Measurements from ENCODE around the gene NOTUM. TPM values are rescaled to one million over a fixed set of nuclear protein-coding genes. Genes with fewer than 3 reads are reported as not detected.

The NOTUM gene
- total RNA-seq, 2 experiments from 2014 or later: not detected

- no peak for DNase-seq
- Mint-ChIP-seq H3K27me3 (no peaks in the 10 kb centered on the region), H3K4me1 (ENCODE audit: low read depth) (peaks cover 30% of the 10 kb centered on the region), H3K27ac (no peak overlapping the region), H3K4me3 (no peak overlapping the region), H3K9me3 (no peaks in the 10 kb centered on the region), H3K36me3 (ENCODE audit: low read depth) (peaks cover 52% of the 10 kb centered on the region)
- no peak for TF ChIP-seq CTCF (IDR thresholded peaks at IDR 0.05)
- peaks cover 46% of the 10 kb centered on the region for H3K36me3 ChIP-seq (ENCODE audit: insufficient read depth, low read length)
- no peaks in the 10 kb centered on the region for H3K9me3 ChIP-seq (ENCODE audit: control insufficient read depth in 1 of 2, insufficient read depth in 1 of 2, low read length in 2 of 2)
- H3K27ac ChIP-seq (ENCODE audit: low read depth in 1 of 2, low read length in 2 of 2): no peak overlapping the region
- H3K4me3 ChIP-seq (ENCODE audit: low read length): no peak overlapping the region
- CTCF ChIA-PET: no interaction called here
- intact Hi-C loops (cut with DNase I, micrococcal nuclease): no loop called here
- H3K4me1 ChIP-seq (ENCODE audit: insufficient read depth, low read length): peaks cover 57% of the 10 kb centered on the region
- POLR2A ChIA-PET: interaction anchor here (1.2 kb wide), 1 partner anchor 13 kb away, joined by 3 read pairs; the partner anchor contains the start of gene MAFG
- H3K27me3 ChIP-seq (ENCODE audit: control insufficient read depth in 1 of 2, insufficient read depth in 2 of 2, low read length in 2 of 2): no peaks in the 10 kb centered on the region
- no peak for ATAC-seq (ENCODE audit: poor library complexity)
These were observed 46.7 kb downstream of the NOTUM start for GRCh38 chr17:81914103-81914850.

- Mint-ChIP-seq H3K27ac (no peak overlapping the region), H3K27me3 (no peaks in the 10 kb centered on the region), H3K4me3 (peak overlapping the region; percentile 59), H3K36me3 (ENCODE audit: low read depth) (peaks cover 53% of the 10 kb centered on the region), H3K4me1 (ENCODE audit: low read depth) (peaks cover 29% of the 10 kb centered on the region), H3K9me3 (no peaks in the 10 kb centered on the region)
- no peak for TF ChIP-seq CTCF (IDR thresholded peaks at IDR 0.05)
- peaks cover 46% of the 10 kb centered on the region for H3K36me3 ChIP-seq (ENCODE audit: insufficient read depth, low read length)
- ChIA-PET CTCF (interaction anchor here (1.3 kb wide), 1 partner anchor 46 kb away, joined by 4 read pairs; no protein-coding TSS in a partner anchor), POLR2A (interaction anchor here (1.2 kb wide), 1 partner anchor 13 kb away, joined by 3 read pairs; the partner anchor contains the start of gene MAFG)
- intact Hi-C loops (cut with DNase I, micrococcal nuclease): no loop called here
- no peaks in the 10 kb centered on the region for H3K27me3 ChIP-seq (ENCODE audit: control insufficient read depth in 1 of 2, insufficient read depth in 2 of 2, low read length in 2 of 2)
- peaks cover 50% of the 10 kb centered on the region for H3K4me1 ChIP-seq (ENCODE audit: insufficient read depth, low read length)
- ATAC-seq (ENCODE audit: poor library complexity) (no peak), DNase-seq (no peak)
- no peaks in the 10 kb centered on the region for H3K9me3 ChIP-seq (ENCODE audit: control insufficient read depth in 1 of 2, insufficient read depth in 1 of 2, low read length in 2 of 2)
- no peak overlapping the region for H3K4me3 ChIP-seq (ENCODE audit: low read length)
- H3K27ac ChIP-seq (ENCODE audit: low read depth in 1 of 2, low read length in 2 of 2): no peak overlapping the region
These were observed 47.4 kb downstream of the NOTUM start for GRCh38 chr17:81913394-81914102.

- no peak for TF ChIP-seq CTCF (IDR thresholded peaks at IDR 0.05)
- H3K36me3 ChIP-seq (ENCODE audit: insufficient read depth, low read length): peaks cover 46% of the 10 kb centered on the region
- POLR2A ChIA-PET: interaction anchor here (1.2 kb wide), 1 partner anchor 14 kb away, joined by 3 read pairs; the partner anchor contains the start of gene MAFG
- H3K27me3 ChIP-seq (ENCODE audit: control insufficient read depth in 1 of 2, insufficient read depth in 2 of 2, low read length in 2 of 2): no peaks in the 10 kb centered on the region
- Mint-ChIP-seq H3K9me3 (no peaks in the 10 kb centered on the region), H3K4me1 (ENCODE audit: low read depth) (peaks cover 21% of the 10 kb centered on the region), H3K27me3 (no peaks in the 10 kb centered on the region), H3K36me3 (ENCODE audit: low read depth) (peaks cover 50% of the 10 kb centered on the region), H3K27ac (no peak overlapping the region), H3K4me3 (peak overlapping the region; percentile 59)
- no peak overlapping the region for H3K27ac ChIP-seq (ENCODE audit: low read depth in 1 of 2, low read length in 2 of 2)
- CTCF ChIA-PET: interaction anchor here (1.3 kb wide), 1 partner anchor 47 kb away, joined by 4 read pairs; no protein-coding TSS in a partner anchor
- no peak overlapping the region for H3K4me3 ChIP-seq (ENCODE audit: low read length)
- ATAC-seq (ENCODE audit: poor library complexity) (no peak), DNase-seq (peak in 1 of 14 experiments; percentile 47)
- intact Hi-C loops (cut with DNase I, micrococcal nuclease): no loop called here
- no peaks in the 10 kb centered on the region for H3K9me3 ChIP-seq (ENCODE audit: control insufficient read depth in 1 of 2, insufficient read depth in 1 of 2, low read length in 2 of 2)
- H3K4me1 ChIP-seq (ENCODE audit: insufficient read depth, low read length): peaks cover 45% of the 10 kb centered on the region
These were observed 48.3 kb downstream of the NOTUM start for GRCh38 chr17:81912441-81913309.

All from CD4-positive, alpha-beta T cell (primary cell).